Activated T-cell treated with anti-CD3 and anti-CD28 coated beads, Interleukin-2, amount 50 U/mL, for 72 hours (primary cell): ENCODE measurements around the gene INPPL1. TPM values are rescaled to one million over a fixed set of nuclear protein-coding genes. Genes with fewer than 3 reads are reported as not detected.

Source experiments
- ATAC-seq, 2 donors: fragments of 150-1000 bp; cut with Tn5 transposase; replicated peaks in 1 of 2; 2 replicates each; pipeline ENCODE4 v1.10.0; 2021; ENCODE audit warnings: moderate library complexity in 2 of 2, mild to moderate bottlenecking in 1 of 2
- DNase-seq, 2 donors: peaks; one replicate each; pipeline ENCODE4 v3.0.0; 2021 to 2022; ENCODE audit warnings: mixed read lengths in 1 of 2
- H3K27ac Mint-ChIP-seq: one replicate; pipeline ENCODE4 v1.8.0; 2022; ENCODE audit warnings: mild to moderate bottlenecking, moderate library complexity, mixed read lengths
- H3K27me3 Mint-ChIP-seq: one replicate; pipeline ENCODE4 v1.8.0; 2022; ENCODE audit warnings: low read depth, mixed read lengths
- H3K36me3 Mint-ChIP-seq, 2 donors: one replicate each; pipeline ENCODE4 v1.8.0; 2022; ENCODE audit warnings: mixed read lengths in 2 of 2, mild to moderate bottlenecking in 1 of 2; ENCODE audit not compliant: insufficient read depth in 2 of 2
- H3K4me1 Mint-ChIP-seq: one replicate; pipeline ENCODE4 v1.8.0; 2022; ENCODE audit warnings: low read depth, mixed read lengths
- H3K4me3 Mint-ChIP-seq, 2 donors: one replicate each; pipeline ENCODE4 v1.8.0; 2022; ENCODE audit warnings: mild to moderate bottlenecking in 2 of 2, mixed read lengths in 2 of 2, moderate library complexity in 2 of 2
- H3K9me3 Mint-ChIP-seq, 2 donors: one replicate each; pipeline ENCODE4 v1.8.0; 2022; ENCODE audit warnings: mixed read lengths in 2 of 2
- total RNA-seq, 2 donors: library from RNA; stranded (reverse); gene quantifications; one replicate each; pipeline ENCODE4 v1.2.3, GENCODE V29; 2022

Gene INPPL1
- total RNA-seq, 2 donors from 2014 or later: 147 to 154 TPM

DNA sequence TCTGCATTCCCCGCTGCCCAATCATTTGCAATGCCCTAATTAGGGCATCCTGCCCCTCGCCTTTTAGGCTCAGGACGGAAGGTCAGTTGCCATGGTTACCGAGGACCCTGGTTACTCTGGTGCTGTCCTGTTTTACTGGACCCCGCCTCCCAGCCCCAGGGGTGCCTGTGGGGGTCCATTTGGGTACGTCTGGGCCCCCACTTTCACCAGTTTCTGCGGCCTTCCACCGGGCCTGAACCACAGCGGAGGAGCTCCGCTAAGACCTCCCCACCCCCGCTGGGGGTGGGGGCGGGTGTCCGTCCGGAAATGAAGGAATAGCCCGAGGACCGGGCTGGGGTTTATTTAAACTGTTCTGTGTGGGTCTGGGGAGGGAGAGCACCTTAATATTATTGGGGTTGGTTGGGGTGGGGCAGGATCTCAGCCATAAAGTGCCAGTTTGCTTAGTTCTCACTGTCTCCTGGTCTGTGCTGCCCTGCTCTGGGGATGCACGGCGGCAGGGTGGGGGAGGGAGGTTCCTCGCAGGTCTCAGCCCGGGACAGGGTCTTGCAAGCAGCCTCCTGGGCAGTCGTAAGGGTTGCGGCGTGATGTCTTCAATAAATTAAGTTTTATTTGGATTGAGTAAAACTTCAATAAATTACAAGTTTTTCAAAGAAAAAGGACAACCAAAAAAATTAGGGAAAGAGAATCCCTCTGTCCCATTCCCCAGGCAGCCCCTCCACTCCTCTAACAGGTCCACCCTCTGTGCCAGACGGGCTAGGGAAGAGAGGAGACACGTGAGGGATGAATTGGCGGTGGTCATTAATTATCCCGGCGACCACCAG lies 14.1 kb downstream of the INPPL1 start:
- Mint-ChIP-seq H3K36me3 (peaks cover 2 to 7% of the 10 kb centered on the region in 2 donors), H3K27ac (no peak overlapping the region), H3K4me1 (peaks cover 22% of the 10 kb centered on the region), H3K27me3 (peaks cover 46% of the 10 kb centered on the region), H3K4me3 (no peak overlapping the region), H3K9me3 (no peaks in the 10 kb centered on the region)
- DNase-seq: no peak
- no peak for ATAC-seq

DNA sequence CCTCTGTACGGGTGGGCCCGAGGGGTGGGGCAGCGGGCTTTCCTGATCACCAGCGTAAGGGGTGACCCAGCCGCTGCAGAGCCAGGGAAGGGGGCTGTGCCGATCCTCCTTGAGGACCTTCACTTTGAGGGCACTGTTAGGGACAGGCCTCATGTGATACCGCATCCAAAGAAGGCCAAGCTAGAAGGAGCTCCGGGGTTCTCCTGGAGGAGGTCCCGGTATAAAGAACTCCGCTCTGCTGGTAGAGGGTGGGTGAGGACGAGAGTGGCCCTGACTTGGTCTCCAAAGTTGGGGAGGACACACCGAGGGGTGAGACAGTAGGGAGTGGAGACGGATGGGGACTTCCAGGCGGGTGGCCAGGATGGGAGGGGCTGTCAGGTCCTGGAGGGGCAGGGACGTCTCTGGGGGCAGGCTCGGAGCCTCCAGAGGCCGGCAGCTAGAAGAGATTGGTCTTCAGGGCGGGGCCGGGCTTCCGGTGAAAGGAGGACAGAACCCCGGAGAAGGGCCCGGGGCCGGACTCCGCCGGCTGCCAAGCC lies 14.8 kb downstream of the INPPL1 start:
- H3K4me1 Mint-ChIP-seq: peaks cover 22% of the 10 kb centered on the region
- ATAC-seq (peak in 1 of 2 donors; percentile 10), DNase-seq (peak in 1 of 2 donors; percentile 17)
- H3K9me3 Mint-ChIP-seq: no peaks in the 10 kb centered on the region
- peaks cover 2 to 7% of the 10 kb centered on the region in 2 donors for H3K36me3 Mint-ChIP-seq
- peaks cover 46% of the 10 kb centered on the region for H3K27me3 Mint-ChIP-seq
- no peak overlapping the region for H3K27ac Mint-ChIP-seq
- H3K4me3 Mint-ChIP-seq: peak overlapping the region; percentile 48 to 65

DNA sequence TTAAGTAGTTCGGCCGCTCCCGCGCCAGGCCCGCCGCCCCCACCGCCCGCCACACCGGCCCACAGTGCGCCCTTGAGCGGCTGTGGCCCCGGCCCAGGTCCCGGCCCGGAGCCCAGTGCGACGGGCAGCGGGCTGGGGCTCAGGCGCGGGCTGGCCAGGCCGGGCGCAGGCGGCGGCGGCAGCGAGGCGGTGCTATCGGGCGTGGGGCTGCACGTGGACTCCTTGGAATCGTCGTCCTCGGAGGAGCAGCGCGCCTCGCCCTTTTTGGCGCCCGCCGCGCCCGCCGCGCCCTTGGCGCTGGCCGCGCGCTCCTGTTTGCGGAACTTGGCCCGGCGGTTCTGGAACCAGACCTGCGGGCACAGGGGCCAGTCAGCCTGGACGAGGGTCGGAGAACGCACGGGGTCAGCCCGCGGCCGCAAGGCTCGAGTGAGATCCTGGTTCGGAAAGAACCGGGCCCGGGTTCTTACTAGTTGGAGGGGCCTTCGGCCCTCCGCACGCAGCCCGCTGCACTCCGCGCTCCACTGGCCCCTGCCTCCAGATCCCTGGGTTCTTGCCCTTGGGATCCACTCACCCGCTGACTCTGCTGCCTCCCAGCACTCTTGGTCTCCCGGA lies 15.4 kb downstream of the INPPL1 start:
- peak overlapping the region; percentile 66 to 86 for H3K4me3 Mint-ChIP-seq
- no peak overlapping the region for H3K27ac Mint-ChIP-seq
- H3K9me3 Mint-ChIP-seq: no peaks in the 10 kb centered on the region
- peak in 1 of 2 donors; percentile 17 for ATAC-seq
- H3K27me3 Mint-ChIP-seq: peaks cover 46% of the 10 kb centered on the region
- H3K36me3 Mint-ChIP-seq: peaks cover 2 to 5% of the 10 kb centered on the region in 2 donors
- DNase-seq: no peak
- peaks cover 22% of the 10 kb centered on the region for H3K4me1 Mint-ChIP-seq

DNA sequence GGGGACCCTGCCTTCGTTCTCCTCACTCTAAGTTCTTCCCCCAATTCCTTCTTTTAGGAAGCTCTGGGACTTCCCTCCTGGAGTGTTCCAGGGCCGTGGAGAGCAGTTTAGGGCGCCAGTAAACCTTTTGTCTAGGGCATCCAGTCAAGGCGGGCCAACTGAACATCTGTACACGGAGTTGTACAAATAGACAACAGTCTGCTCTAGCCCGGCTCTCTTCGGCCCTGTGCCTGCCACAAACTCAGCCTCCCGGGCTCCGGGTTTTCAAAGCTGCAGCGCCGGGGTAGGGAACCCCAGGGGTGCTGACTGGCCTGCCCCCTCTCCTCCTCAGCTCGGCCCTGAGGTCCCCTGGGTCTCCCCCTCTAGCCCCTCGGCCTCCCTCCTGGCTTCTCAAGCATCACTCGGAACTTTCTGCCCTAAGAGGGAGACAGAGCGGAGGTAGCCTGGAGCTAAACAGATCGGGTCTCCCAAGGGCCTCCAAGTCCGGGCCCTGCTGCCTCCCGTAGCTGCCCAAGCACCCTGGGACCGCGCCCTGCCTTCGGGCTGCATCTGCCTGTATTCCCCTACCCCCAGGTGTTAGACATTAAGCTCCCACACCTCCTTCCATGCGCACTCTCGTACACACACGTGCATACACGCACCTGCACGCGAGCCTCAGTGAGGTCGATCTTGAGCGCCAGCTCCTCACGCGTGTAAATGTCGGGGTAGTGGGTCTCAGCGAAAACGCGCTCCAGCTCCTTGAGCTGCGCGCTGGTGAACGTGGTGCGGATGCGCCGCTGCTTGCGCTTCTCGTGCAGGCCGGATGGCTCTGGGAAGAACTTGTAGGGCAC lies 16.1 kb downstream of the INPPL1 start:
- no peaks in the 10 kb centered on the region for H3K9me3 Mint-ChIP-seq
- H3K27me3 Mint-ChIP-seq: peaks cover 46% of the 10 kb centered on the region
- H3K4me1 Mint-ChIP-seq: peaks cover 22% of the 10 kb centered on the region
- H3K4me3 Mint-ChIP-seq: peak overlapping the region; percentile 66 to 86
- H3K27ac Mint-ChIP-seq: no peak overlapping the region
- ATAC-seq (peak; percentile 22 to 25), DNase-seq (no peak)
- peaks cover 2 to 5% of the 10 kb centered on the region in 2 donors for H3K36me3 Mint-ChIP-seq

DNA sequence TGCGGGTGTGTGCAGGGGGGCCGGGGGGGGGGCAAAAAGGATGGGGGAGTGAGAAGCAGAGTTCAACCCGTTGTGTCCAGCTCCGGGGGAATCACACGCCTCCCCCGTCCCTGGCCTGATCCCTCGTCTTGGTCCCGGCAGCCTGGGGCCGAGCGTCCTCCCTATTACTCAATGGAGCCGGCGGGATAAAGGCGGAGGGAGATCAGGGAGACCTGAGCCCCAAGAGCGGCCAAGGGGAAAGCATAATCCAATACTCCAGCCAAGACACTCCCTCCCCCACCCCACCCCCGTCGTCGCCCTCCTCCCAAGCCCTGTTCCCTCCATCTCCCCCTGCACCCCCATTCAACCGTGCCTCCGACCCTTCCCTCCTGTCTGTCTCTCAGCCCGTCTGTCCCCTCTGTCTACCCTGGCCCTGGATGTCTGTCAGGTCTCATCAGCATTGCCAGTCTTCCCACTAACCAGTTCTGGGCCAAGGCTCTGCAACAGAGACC lies 16.8 kb downstream of the INPPL1 start:
- ATAC-seq (no peak), DNase-seq (no peak)
- Mint-ChIP-seq H3K27me3 (peaks cover 46% of the 10 kb centered on the region), H3K36me3 (peaks cover 2 to 5% of the 10 kb centered on the region in 2 donors), H3K4me1 (peaks cover 22% of the 10 kb centered on the region), H3K27ac (no peak overlapping the region), H3K4me3 (peak overlapping the region in 1 of 2 donors; percentile 5), H3K9me3 (no peaks in the 10 kb centered on the region)

DNA sequence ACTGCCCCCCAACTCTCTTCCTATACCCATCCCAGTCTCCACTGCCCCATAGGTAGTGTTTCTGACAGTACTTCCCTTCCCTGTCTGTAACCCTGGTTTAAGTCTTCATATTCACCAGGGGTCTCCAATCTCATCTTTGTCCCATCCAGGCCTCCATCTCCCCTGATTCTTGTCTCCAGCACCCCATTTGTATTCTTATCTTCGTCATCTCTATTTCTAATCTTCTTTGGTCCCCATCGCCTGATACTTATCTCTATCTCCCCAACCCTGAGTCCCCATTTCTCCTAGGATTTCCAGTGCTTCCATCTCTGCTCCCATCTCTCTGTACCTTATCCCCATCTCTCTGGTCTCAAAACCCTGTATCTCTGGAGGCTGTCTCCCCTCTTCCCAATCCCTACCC lies 17.6 kb downstream of the INPPL1 start:
- H3K9me3 Mint-ChIP-seq: no peaks in the 10 kb centered on the region
- no peak for DNase-seq
- no peak overlapping the region for H3K27ac Mint-ChIP-seq
- peak overlapping the region in 1 of 2 donors; percentile 0 for H3K4me3 Mint-ChIP-seq
- peaks cover 22% of the 10 kb centered on the region for H3K4me1 Mint-ChIP-seq
- peaks cover 46% of the 10 kb centered on the region for H3K27me3 Mint-ChIP-seq
- ATAC-seq: no peak
- H3K36me3 Mint-ChIP-seq: peaks cover 2 to 5% of the 10 kb centered on the region in 2 donors

DNA sequence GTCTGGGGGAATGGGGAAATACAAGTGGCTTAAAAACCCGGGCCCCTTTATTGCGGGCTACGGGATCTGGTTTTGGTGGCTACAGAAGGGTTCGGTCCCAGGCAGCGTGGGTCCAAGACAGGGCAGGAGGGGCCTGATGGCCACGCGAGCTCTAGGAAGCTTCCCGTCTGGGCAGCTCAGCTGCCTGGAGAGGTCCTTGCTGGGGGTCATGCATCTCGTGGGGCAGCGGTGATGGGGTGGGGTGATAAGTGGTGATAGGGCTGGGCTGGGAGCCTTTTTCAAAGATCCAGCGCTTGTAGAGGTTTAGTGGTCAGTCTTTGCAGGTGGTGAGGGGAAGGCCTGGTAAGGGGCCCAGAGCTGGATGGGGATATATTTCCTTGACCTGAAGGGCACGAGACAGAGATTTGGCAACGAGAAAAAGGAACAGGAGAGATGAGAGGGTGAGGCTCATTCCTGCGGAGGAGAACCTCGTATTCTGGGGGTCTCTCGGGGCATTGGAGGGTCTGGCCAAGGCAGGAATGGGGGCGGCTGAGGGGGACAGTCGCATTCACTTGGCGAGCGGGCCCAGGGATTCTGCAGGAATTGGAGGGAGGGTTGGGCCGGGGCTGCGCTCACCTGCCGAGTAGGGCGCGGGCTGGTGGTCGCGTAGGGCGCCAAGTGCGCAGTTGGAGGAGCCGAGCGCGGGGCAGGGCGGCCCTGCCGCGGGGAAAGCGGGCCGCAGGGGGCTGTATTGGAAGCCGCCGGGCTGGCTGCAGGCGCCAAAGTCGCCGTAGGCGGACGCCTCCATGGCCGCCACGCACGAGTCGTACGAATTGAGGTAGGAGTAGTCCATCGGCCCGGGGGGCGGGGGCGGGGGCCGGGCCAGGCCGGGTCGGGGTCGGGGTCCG lies 18.8 kb downstream of the INPPL1 start:
- Mint-ChIP-seq H3K36me3 (peaks cover 2 to 5% of the 10 kb centered on the region in 2 donors), H3K4me1 (peaks cover 22% of the 10 kb centered on the region), H3K27me3 (peaks cover 46% of the 10 kb centered on the region), H3K27ac (no peak overlapping the region), H3K4me3 (peak overlapping the region; percentile 9 to 51), H3K9me3 (no peaks in the 10 kb centered on the region)
- DNase-seq: no peak
- ATAC-seq: peak in 1 of 2 donors; percentile 19

DNA sequence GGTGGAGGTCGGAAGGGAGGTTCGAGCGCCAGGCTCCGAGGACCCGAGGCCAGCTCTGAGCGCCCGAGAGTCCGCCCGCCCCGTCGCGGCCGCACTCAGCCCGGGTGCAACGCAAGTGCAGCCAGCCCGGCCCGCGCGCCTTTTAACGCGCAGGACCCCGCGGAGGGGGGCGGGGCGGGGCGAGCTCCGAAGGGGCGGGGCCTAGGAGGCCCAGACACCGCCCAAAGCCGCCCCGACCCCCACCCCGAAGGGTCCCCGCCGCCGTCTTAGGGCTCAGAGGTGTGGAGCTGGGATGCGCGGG lies 19.4 kb downstream of the INPPL1 start, which contains the start of gene PHOX2A:
Gene PHOX2A (minus strand): TSS at position 117 of the 301 bp plus-strand sequence. CDS start 172 bp downstream, outside the sequence.
- ATAC-seq: peak in 1 of 2 donors; percentile 10
- H3K27ac Mint-ChIP-seq: no peak within 1 kb of the TSS
- peaks cover 43% of the 10 kb centered on the region for H3K27me3 Mint-ChIP-seq
- H3K9me3 Mint-ChIP-seq: no peaks in the 10 kb centered on the region
- peaks cover 0 to 5% of the 10 kb centered on the region in 2 donors for H3K36me3 Mint-ChIP-seq
- peaks cover 22% of the 10 kb centered on the region for H3K4me1 Mint-ChIP-seq
- H3K4me3 Mint-ChIP-seq: peak within 1 kb of the TSS; percentile 26 to 51
- no peak for DNase-seq

DNA sequence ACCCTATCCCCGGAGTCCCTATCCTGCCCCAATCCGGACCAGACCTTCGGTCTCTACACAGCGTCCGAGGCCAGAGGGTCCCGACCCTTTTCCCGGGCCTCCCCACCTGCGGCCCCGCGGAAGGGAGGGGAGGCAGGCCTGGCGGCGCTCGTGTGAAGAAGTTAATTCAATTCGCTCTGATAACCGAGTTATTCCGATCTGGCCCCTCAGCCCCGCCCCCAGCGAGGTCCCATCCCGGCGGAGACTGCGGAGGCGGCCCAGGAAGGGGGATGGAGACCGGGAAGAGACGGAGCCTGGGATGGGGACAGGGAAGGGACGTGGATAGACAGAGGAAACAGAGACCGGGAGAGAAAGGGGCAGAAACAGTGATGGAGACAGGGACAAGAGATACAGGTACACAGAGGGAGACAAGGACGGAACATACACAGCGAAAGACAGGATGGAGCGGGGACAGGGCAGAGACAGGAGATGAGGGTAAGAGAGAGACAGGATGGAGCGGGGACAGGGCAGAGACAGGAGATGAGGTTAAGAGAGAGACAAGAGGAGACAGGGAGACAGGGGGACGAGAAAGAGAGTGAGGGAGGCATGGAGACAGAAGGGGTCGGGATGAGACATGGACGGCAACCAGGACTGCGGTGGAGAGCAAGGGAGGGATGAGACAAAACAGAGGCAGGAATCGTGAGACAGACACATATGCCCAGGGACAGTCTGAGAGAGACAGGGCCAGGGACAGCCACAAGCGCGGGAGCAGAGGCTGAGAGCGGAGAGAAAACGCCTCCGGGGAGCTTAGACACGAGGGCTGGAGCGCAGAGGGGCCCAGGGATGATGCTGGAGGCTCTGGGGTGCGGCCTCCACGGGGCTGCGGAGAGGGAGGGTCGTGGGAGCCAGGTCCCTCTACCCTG lies 20.0 kb downstream of the INPPL1 start:
- Mint-ChIP-seq H3K4me3 (peak overlapping the region; percentile 26 to 42), H3K9me3 (no peaks in the 10 kb centered on the region), H3K36me3 (peaks cover 0 to 5% of the 10 kb centered on the region in 2 donors), H3K4me1 (peaks cover 17% of the 10 kb centered on the region), H3K27me3 (peaks cover 39% of the 10 kb centered on the region), H3K27ac (no peak overlapping the region)
- ATAC-seq (no peak), DNase-seq (no peak)

DNA sequence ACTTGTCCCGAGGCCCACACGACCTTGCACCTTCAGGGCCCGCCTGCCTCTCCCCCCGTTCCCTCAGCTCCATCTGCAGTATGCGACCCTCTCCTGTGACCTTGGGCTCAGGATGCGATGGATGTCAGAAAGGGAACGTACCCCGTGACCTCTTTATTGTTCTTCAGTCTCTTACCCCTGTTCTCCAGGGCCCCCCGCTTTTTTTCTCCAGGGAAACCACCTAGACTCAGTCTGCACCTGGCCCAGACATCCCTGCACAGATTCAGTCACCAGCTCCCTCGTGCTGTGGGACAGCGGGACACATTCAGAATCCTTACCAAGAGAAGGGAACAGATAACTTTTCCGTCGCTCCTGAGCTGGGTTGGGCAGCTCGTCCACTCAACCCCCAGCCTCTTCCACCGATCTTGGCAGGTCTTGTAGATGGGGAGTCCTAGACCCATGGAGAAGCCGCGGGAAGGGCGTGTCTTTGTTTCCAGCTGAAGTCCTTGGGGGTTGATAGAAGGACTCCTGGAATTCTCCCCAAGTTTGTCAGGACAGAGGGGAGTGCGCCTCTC lies 20.8 kb downstream of the INPPL1 start:
- ATAC-seq (no peak), DNase-seq (no peak)
- H3K27me3 Mint-ChIP-seq: peaks cover 39% of the 10 kb centered on the region
- peaks cover 0 to 5% of the 10 kb centered on the region in 2 donors for H3K36me3 Mint-ChIP-seq
- no peaks in the 10 kb centered on the region for H3K9me3 Mint-ChIP-seq
- no peak overlapping the region for H3K4me3 Mint-ChIP-seq
- peaks cover 14% of the 10 kb centered on the region for H3K4me1 Mint-ChIP-seq
- no peak overlapping the region for H3K27ac Mint-ChIP-seq

DNA sequence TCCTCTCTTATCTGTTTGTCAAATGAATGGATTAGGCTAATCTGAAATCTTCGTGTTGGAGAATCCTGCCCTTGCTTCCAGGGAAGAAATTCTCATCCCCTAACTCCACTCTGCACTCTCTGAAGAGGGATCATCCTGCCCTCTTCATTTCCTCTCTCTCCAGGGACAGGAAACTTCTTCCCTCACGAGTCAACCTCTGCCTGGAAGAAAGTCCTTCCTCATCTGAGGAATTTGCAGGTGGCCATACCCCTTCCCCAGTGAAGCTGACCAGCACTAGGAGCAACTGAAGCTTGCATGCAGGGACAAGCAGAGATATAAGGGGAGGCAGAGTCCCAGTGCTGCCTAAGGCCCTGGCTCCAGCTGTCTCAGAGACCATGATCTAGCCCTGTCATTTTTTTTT lies 23.0 kb downstream of the INPPL1 start:
- no peak overlapping the region for H3K4me3 Mint-ChIP-seq
- H3K4me1 Mint-ChIP-seq: no peaks in the 10 kb centered on the region
- no peaks in the 10 kb centered on the region for H3K9me3 Mint-ChIP-seq
- H3K27me3 Mint-ChIP-seq: peaks cover 17% of the 10 kb centered on the region
- DNase-seq (no peak), ATAC-seq (no peak)
- peaks cover 0 to 2% of the 10 kb centered on the region in 2 donors for H3K36me3 Mint-ChIP-seq
- H3K27ac Mint-ChIP-seq: no peak overlapping the region
